Chondrocyte (in vitro differentiated cells): ENCODE data around the gene NTF3. TPM values are rescaled to one million over a fixed set of nuclear protein-coding genes. Genes with fewer than 3 reads are reported as not detected.
"Not testable (repeated sequence)": the region's sequence is repeated elsewhere in the genome, so short reads cannot be mapped to it uniquely, and the experiment has no call there.

ENCODE experiments used
- DNase-seq: peaks from one replicate; pipeline ENCODE4 v3.0.0; 2021; ENCODE audit warnings: mixed read lengths, low spot score
- H3K27ac Mint-ChIP-seq: one replicate; pipeline ENCODE4 v1.8.0; 2021; ENCODE audit warnings: mild to moderate bottlenecking, moderate library complexity, mixed read lengths; ENCODE audit not compliant: unreplicated experiment
- H3K27me3 Mint-ChIP-seq: 2 replicates; pipeline ENCODE4 v1.8.0; 2021; ENCODE audit warnings: low read depth, mixed read lengths
- H3K36me3 Mint-ChIP-seq: 2 replicates; pipeline ENCODE4 v1.8.0; 2021; ENCODE audit warnings: low read depth, mixed read lengths
- H3K4me1 Mint-ChIP-seq: 2 replicates; pipeline ENCODE4 v1.8.0; 2021; ENCODE audit warnings: low read depth, mild to moderate bottlenecking, mixed read lengths
- H3K4me3 Mint-ChIP-seq: one replicate; pipeline ENCODE4 v1.8.0; 2021; ENCODE audit warnings: mild to moderate bottlenecking, moderate library complexity, mixed read lengths; ENCODE audit not compliant: unreplicated experiment
- H3K9me3 Mint-ChIP-seq: 2 replicates; pipeline ENCODE4 v1.8.0; 2021; ENCODE audit warnings: low read depth, mixed read lengths
- CTCF ChIP-seq: fragments of 200-600 bp; sonication (generic); IDR thresholded peaks from 2 replicates; pipeline ENCODE4 v1.5.0; 2021; ENCODE audit warnings: antibody characterized with exemption, mild to moderate bottlenecking, moderate library complexity
- total RNA-seq: library from RNA; stranded (reverse); gene quantifications from 3 replicates; pipeline ENCODE4 v1.2.1, GENCODE V29; 2021

Gene NTF3
- total RNA-seq, 1 donor from 2014 or later, result 2.5 TPM

- H3K9me3 Mint-ChIP-seq, result peaks cover 6% of the 10 kb centered on the region
- H3K4me3 Mint-ChIP-seq, result no peak overlapping the region
- no peak overlapping the region for H3K27ac Mint-ChIP-seq
- no peaks in the 10 kb centered on the region for H3K4me1 Mint-ChIP-seq
- TF ChIP-seq CTCF, result no peak
- peaks cover 3% of the 10 kb centered on the region for H3K36me3 Mint-ChIP-seq
- peaks cover 14% of the 10 kb centered on the region for H3K27me3 Mint-ChIP-seq
- DNase-seq, result no peak
These were observed 103.6 kb downstream of the NTF3 start for GRCh38 chr12:5535541-5535940.

- DNase-seq, H3K4me3 Mint-ChIP-seq, H3K27ac Mint-ChIP-seq, H3K4me1 Mint-ChIP-seq, H3K36me3 Mint-ChIP-seq: not testable (repeated sequence)
- Mint-ChIP-seq H3K9me3 (peaks cover 14% of the 10 kb centered on the region), H3K27me3 (peaks cover 13% of the 10 kb centered on the region)
These were observed 105.2 kb downstream of the NTF3 start for GRCh38 chr12:5537026-5537615.

GRCh38 chr12:5537771-5538170 is 105.9 kb downstream of the NTF3 start:
- Mint-ChIP-seq H3K4me3 (no peak overlapping the region), H3K4me1 (no peaks in the 10 kb centered on the region), H3K36me3 (peaks cover 4% of the 10 kb centered on the region), H3K27me3 (peaks cover 11% of the 10 kb centered on the region), H3K9me3 (peaks cover 15% of the 10 kb centered on the region), H3K27ac (no peak overlapping the region)
- DNase-seq, result no peak
- TF ChIP-seq CTCF, result no peak
